ENCODE results near the gene NANOS1.

Gene NANOS1

GRCh38 chr10:119031496-119032059 lies 2.1 kb downstream of the NANOS1 start:
- TF ChIP-seq, protein P1, sequence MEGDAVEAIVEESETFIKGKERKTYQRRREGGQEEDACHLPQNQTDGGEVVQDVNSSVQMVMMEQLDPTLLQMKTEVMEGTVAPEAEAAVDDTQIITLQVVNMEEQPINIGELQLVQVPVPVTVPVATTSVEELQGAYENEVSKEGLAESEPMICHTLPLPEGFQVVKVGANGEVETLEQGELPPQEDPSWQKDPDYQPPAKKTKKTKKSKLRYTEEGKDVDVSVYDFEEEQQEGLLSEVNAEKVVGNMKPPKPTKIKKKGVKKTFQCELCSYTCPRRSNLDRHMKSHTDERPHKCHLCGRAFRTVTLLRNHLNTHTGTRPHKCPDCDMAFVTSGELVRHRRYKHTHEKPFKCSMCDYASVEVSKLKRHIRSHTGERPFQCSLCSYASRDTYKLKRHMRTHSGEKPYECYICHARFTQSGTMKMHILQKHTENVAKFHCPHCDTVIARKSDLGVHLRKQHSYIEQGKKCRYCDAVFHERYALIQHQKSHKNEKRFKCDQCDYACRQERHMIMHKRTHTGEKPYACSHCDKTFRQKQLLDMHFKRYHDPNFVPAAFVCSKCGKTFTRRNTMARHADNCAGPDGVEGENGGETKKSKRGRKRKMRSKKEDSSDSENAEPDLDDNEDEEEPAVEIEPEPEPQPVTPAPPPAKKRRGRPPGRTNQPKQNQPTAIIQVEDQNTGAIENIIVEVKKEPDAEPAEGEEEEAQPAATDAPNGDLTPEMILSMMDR (IDR thresholded peaks at IDR 0.05; ENCODE audit: low read depth, low read length, missing control alignments), result no peak
- DNase-seq (ENCODE audit: extremely low read depth, low read depth), result no peak
- H3K4me3 ChIP-seq (replicated peaks; ENCODE audit: low read depth, low read length), result no peak overlapping the region

GRCh38 chr10:119039161-119039560 lies 9.6 kb downstream of the NANOS1 start:
- DNase-seq (ENCODE audit: extremely low read depth, low read depth), result no peak
- TF ChIP-seq, protein P1 (IDR thresholded peaks at IDR 0.05; ENCODE audit: low read depth, low read length, missing control alignments), result no peak
- H3K4me3 ChIP-seq (replicated peaks; ENCODE audit: low read depth, low read length), result no peak overlapping the region

DNA sequence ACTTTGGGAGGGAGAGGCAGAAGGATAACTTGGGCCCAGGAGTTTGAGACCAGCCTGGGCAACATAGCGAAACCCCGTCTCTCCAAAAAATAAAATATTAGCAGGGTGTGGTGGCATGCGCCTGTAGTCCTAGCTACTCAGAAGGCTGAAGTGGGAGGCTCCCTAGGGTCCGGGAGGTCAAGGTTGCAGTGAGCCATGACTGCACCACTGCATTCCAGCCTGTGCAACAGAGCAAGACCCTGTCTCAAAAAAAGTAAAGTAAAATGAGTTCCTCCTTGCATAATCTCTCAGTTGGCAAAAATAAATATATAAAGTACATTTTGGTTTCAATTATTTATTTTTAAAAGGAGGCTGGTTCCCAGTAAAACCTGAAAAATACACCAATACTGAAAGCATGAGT lies 11.8 kb downstream of the NANOS1 start:
- TF ChIP-seq, protein P1 (IDR thresholded peaks at IDR 0.05; ENCODE audit: low read depth, low read length, missing control alignments), result no peak

GRCh38 chr10:119042169-119042568 lies 12.7 kb downstream of the NANOS1 start:
- H3K4me3 ChIP-seq (replicated peaks; ENCODE audit: low read depth, low read length), result no peak overlapping the region
- DNase-seq (ENCODE audit: extremely low read depth, low read depth), result no peak
- TF ChIP-seq, protein P1 (IDR thresholded peaks at IDR 0.05; ENCODE audit: low read depth, low read length, missing control alignments), result no peak

More for the DNA sequence above, 11.8 kb downstream of the NANOS1 start:
- DNase-seq (ENCODE audit: extremely low read depth, low read depth), result no peak
- no peak overlapping the region for H3K4me3 ChIP-seq (replicated peaks; ENCODE audit: low read depth, low read length)

- DNase-seq (ENCODE audit: extremely low read depth, low read depth), result no peak
- TF ChIP-seq, protein P1 (IDR thresholded peaks at IDR 0.05; ENCODE audit: low read depth, low read length, missing control alignments), result no peak
- H3K4me3 ChIP-seq (replicated peaks; ENCODE audit: low read depth, low read length), result no peak overlapping the region
Observed at GRCh38 chr10:119045561-119045960, 16.0 kb downstream of the NANOS1 start.

GRCh38 chr10:119049361-119049760 lies 19.8 kb downstream of the NANOS1 start:
- TF ChIP-seq, protein P1 (IDR thresholded peaks at IDR 0.05; ENCODE audit: low read depth, low read length, missing control alignments), result no peak
- no peak for DNase-seq (ENCODE audit: extremely low read depth, low read depth)
- no peak overlapping the region for H3K4me3 ChIP-seq (replicated peaks; ENCODE audit: low read depth, low read length)

DNA sequence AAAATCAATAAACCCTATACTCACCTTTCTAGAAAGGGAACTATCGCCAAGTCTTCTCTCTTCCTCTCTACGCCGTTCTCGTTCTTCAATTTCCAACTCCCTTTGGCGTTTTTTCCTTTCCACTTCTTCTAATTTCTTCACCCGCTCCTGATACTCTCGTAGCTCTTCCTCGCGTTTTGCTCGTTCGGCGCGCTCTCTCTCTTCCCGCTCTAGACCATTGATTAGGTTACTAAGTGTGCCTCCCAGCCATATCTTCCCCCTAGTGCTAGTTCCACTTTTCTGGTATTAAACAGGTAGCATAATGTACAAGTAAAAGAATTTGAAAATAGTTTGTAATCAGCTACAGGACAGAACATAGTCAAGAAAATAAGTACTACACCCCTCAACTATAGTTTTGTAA lies 20.3 kb downstream of the NANOS1 start:
- DNase-seq (ENCODE audit: extremely low read depth, low read depth), result no peak
- TF ChIP-seq, protein P1 (IDR thresholded peaks at IDR 0.05; ENCODE audit: low read depth, low read length, missing control alignments), result no peak
- H3K4me3 ChIP-seq (replicated peaks; ENCODE audit: low read depth, low read length), result no peak overlapping the region

Data from HFF-Myc (cell line).